ENCODE results near the gene HOXB8. TPM values are rescaled to one million over a fixed set of nuclear protein-coding genes. Genes with fewer than 3 reads are reported as not detected.

HOXB8 gene
- total and polyA plus RNA-seq, 4 experiments from 2014 or later: not detected

DNA sequence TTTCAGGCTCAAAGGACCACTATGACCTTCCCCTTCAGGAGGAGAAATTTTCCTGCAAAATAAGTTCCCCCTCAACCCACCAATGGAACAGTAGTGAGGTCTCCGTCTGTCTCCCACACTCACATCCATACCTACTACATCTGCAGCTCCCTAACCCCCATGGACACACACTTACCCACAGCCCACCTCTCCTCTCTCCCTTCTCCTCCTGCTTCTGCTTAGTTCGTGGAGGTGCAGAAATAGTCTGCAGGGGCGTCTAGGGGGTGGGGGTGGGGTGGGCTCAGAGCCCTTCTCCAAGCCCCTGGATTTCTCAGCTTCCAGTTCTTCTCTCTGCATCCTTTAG, 45.9 kb downstream of the HOXB8 start:
- intact Hi-C loops (cut with micrococcal nuclease): no loop called here
- Mint-ChIP-seq H3K4me1 (peaks cover 1 to 9% (median 8%) of the 10 kb centered on the region in 4 donors), H3K27ac (peak overlapping the region in 1 of 7 donors; percentile 48), H3K36me3 (peaks cover 0 to 4% of the 10 kb centered on the region in 2 donors), H3K4me3 (peak overlapping the region in 1 of 8 donors; percentile 27), H3K27me3 (peaks cover 1 to 11% of the 10 kb centered on the region in 2 donors), H3K9me3 (no peaks in the 10 kb centered on the region)
- ChIA-PET CTCF (ENCODE audit: partially characterized antibody) (interaction anchor here (1.2 kb wide), 1 partner anchor 24 kb away, joined by 3 read pairs; the partner anchor contains the start of gene HOXB5), POLR2A (ENCODE audit: partially characterized antibody) (interaction anchor here (0.6 to 0.8 kb wide), 2 partner anchors 28 to 232 kb away, joined by 3 read pairs; no protein-coding TSS in a partner anchor)
- H3K27me3 ChIP-seq (ENCODE audit: insufficient read depth, low read length): no peaks in the 10 kb centered on the region
- no peak overlapping the region for H3K27ac ChIP-seq (ENCODE audit: low read depth, low read length)
- no peaks in the 10 kb centered on the region for H3K36me3 ChIP-seq (ENCODE audit: insufficient read depth, low read length)
- peaks cover 3% of the 10 kb centered on the region for H3K4me1 ChIP-seq (ENCODE audit: insufficient read depth, low read length)
- H3K9me3 ChIP-seq (ENCODE audit: control insufficient read depth in 1 of 2, low read length in 2 of 2): no peaks in the 10 kb centered on the region
- no peak for DNase-seq
- H3K4me3 ChIP-seq (ENCODE audit: low read length in 2 of 2): no peak overlapping the region

DNA sequence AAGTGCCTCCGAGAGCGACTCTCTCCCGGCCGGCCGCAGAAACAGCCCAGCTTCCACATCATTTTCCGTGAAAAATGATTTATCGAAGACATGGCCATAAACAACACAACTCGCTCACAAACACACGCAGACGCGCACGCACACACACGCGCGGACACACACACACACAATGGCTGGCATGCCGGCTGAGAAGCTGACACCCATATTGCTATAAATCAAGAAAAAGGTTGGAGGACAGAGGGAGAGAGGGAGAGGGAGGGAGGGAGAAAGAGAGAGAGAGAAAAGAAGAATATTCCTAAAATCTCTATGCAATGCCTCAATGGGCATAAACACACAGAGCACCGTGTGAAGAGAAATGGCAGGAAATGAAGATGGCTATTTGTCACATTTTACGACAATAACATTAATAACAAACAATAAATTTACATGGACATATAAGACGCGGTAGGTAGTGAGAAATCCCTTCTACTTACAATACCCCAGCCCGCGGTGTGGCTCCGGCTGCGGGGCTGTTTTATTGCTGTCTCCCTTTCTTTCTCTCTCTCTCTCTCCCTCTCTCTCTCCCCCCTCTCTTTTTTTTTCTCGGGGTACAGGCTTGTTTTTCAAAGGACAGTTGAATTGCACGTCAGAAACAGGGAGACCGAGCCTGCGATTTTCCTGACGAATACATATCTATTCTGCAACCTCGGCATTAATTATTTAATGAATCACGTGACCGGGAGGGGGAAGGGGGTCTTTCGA, 46.4 kb downstream of the HOXB8 start:
- no peak overlapping the region for H3K27ac Mint-ChIP-seq
- POLR2A ChIA-PET (ENCODE audit: partially characterized antibody): interaction anchor here (0.6 kb wide), 1 partner anchor 232 kb away, joined by 3 read pairs; no protein-coding TSS in a partner anchor

DNA sequence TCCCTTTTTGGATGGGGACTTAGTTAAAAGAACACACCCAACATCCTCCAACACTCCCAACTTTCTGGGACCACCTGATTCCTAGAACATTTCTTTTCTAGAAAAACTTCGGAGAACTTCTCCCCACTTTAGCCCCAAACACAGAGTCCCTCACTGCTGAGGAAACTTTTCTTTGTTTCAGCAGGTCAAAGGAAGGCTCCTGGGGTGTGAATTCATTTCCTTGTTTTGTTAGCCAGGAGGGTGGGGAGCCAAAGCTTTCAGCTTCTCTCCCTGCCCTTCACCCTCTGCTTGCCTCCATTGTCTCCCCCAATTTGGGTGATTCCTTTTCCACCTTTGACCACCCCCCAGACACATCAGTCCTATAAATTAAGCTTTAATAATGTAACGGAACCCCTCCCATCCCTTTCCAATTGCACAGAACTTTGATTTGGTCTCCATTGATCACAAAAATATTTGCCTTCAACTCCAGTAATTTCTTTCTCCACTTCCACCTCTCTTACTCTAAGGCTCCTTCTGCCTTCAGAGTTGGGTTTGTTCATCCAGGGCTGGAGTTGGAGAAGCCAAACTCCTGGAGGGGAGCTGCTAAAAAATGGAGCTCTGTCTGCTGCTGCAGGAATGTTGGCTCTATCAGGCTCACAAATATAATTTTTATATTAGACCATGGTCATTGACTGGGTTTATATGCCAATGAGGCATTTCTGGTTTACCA, 47.3 kb downstream of the HOXB8 start:
- no peak overlapping the region for H3K4me3 ChIP-seq (ENCODE audit: low read length in 2 of 2)
- Mint-ChIP-seq H3K4me3 (no peak overlapping the region), H3K9me3 (no peaks in the 10 kb centered on the region), H3K4me1 (peaks cover 1 to 9% (median 6%) of the 10 kb centered on the region in 4 donors), H3K27ac (no peak overlapping the region), H3K36me3 (peaks cover 0 to 4% of the 10 kb centered on the region in 2 donors), H3K27me3 (peaks cover 3 to 11% of the 10 kb centered on the region in 2 donors)
- no peak for DNase-seq
- ChIA-PET CTCF (ENCODE audit: partially characterized antibody) (interaction anchor here (1.3 to 1.4 kb wide), 2 partner anchors 22 to 55 kb away, joined by 3 to 5 read pairs; no protein-coding TSS in a partner anchor), POLR2A (ENCODE audit: partially characterized antibody) (no interaction called here)
- H3K36me3 ChIP-seq (ENCODE audit: insufficient read depth, low read length): no peaks in the 10 kb centered on the region
- H3K27ac ChIP-seq (ENCODE audit: low read depth, low read length): no peak overlapping the region
- intact Hi-C loops (cut with micrococcal nuclease): no loop called here
- H3K9me3 ChIP-seq (ENCODE audit: control insufficient read depth in 1 of 2, low read length in 2 of 2): no peaks in the 10 kb centered on the region
- no peaks in the 10 kb centered on the region for H3K27me3 ChIP-seq (ENCODE audit: insufficient read depth, low read length)
- peaks cover 3% of the 10 kb centered on the region for H3K4me1 ChIP-seq (ENCODE audit: insufficient read depth, low read length)

More for the DNA sequence above, 46.4 kb downstream of the HOXB8 start:
- no peaks in the 10 kb centered on the region for H3K9me3 ChIP-seq (ENCODE audit: control insufficient read depth in 1 of 2, low read length in 2 of 2)
- intact Hi-C loops (cut with micrococcal nuclease): no loop called here
- H3K36me3 ChIP-seq (ENCODE audit: insufficient read depth, low read length): no peaks in the 10 kb centered on the region
- peaks cover 3% of the 10 kb centered on the region for H3K4me1 ChIP-seq (ENCODE audit: insufficient read depth, low read length)
- Mint-ChIP-seq H3K36me3 (peaks cover 0 to 4% of the 10 kb centered on the region in 2 donors), H3K9me3 (no peaks in the 10 kb centered on the region), H3K4me1 (peaks cover 1 to 9% (median 8%) of the 10 kb centered on the region in 4 donors), H3K4me3 (peak overlapping the region in 5 of 8 donors; percentile 0 to 39 (median 13)), H3K27me3 (peaks cover 1 to 11% of the 10 kb centered on the region in 2 donors)
- CTCF ChIA-PET (ENCODE audit: partially characterized antibody): interaction anchor here (1.3 to 1.4 kb wide), 2 partner anchors 23 to 56 kb away, joined by 3 to 5 read pairs; no protein-coding TSS in a partner anchor
- H3K4me3 ChIP-seq (ENCODE audit: low read length in 2 of 2): no peak overlapping the region
- no peak overlapping the region for H3K27ac ChIP-seq (ENCODE audit: low read depth, low read length)
- DNase-seq: no peak
- no peaks in the 10 kb centered on the region for H3K27me3 ChIP-seq (ENCODE audit: insufficient read depth, low read length)

DNA sequence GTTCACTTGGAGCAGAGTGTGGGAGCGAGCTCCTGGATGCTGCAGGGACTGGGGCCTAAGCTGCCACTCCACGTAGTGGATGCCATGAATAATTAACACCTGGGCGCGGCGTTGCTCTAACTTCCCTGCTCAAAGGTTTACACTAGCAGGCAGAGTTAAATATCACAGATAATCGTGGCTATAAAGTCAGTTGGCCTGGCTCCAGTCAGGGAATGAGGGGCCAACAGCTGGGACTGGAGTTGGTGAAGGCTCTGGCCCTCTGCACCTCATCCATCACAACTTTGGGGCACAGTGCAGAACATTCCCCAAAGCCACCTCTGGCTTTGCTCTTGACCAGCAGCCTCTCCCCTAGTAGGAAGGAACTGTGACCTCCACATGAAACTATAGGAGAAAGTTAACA, 47.9 kb downstream of the HOXB8 start:
- Mint-ChIP-seq H3K4me3 (no peak overlapping the region), H3K27me3 (peaks cover 3 to 11% of the 10 kb centered on the region in 2 donors), H3K4me1 (peaks cover 3 to 11% (median 6%) of the 10 kb centered on the region in 4 donors), H3K27ac (no peak overlapping the region), H3K9me3 (no peaks in the 10 kb centered on the region), H3K36me3 (peaks cover 0 to 4% of the 10 kb centered on the region in 2 donors)
- no peak overlapping the region for H3K27ac ChIP-seq (ENCODE audit: low read depth, low read length)
- no peaks in the 10 kb centered on the region for H3K9me3 ChIP-seq (ENCODE audit: control insufficient read depth in 1 of 2, low read length in 2 of 2)
- POLR2A ChIA-PET (ENCODE audit: partially characterized antibody): no interaction called here
- H3K27me3 ChIP-seq (ENCODE audit: insufficient read depth, low read length): no peaks in the 10 kb centered on the region
- no peaks in the 10 kb centered on the region for H3K36me3 ChIP-seq (ENCODE audit: insufficient read depth, low read length)
- no peak for DNase-seq
- no peak overlapping the region for H3K4me3 ChIP-seq (ENCODE audit: low read length in 2 of 2)
- CTCF ChIA-PET (ENCODE audit: partially characterized antibody): interaction anchor here (1.3 to 1.4 kb wide), 2 partner anchors 21 to 54 kb away, joined by 3 to 5 read pairs; no protein-coding TSS in a partner anchor
- intact Hi-C loops (cut with micrococcal nuclease): no loop called here
- peaks cover 6% of the 10 kb centered on the region for H3K4me1 ChIP-seq (ENCODE audit: insufficient read depth, low read length)

DNA sequence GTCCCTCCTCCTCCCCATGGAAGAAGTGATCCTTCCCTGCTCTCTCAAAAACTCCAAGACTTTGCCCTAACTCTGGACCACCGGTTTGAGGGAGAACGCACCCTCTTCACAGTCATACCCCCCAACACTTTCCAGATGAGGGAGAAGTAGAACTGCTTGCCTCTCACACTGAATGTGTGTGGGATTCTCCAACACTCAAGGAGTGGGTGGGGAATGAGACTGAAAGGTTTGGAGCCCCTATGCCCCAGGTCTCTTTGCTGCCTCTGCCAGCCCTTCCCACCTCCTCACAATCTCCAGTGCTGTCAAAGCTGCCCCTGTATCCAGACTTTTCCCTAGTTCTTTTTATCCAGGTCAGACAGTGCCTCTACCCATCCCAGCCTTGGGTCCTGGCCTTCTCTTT, 48.4 kb downstream of the HOXB8 start:
- no peak for DNase-seq
- ChIA-PET CTCF (ENCODE audit: partially characterized antibody) (no interaction called here), POLR2A (ENCODE audit: partially characterized antibody) (no interaction called here)
- H3K4me3 Mint-ChIP-seq: no peak overlapping the region
- Histone ChIP-seq H3K36me3 (ENCODE audit: insufficient read depth, low read length) (no peaks in the 10 kb centered on the region), H3K27ac (ENCODE audit: low read depth, low read length) (no peak overlapping the region), H3K27me3 (ENCODE audit: insufficient read depth, low read length) (no peaks in the 10 kb centered on the region), H3K4me1 (ENCODE audit: insufficient read depth, low read length) (peaks cover 10% of the 10 kb centered on the region), H3K9me3 (ENCODE audit: control insufficient read depth in 1 of 2, low read length in 2 of 2) (no peaks in the 10 kb centered on the region), H3K4me3 (ENCODE audit: low read length in 2 of 2) (no peak overlapping the region)
- H3K9me3 Mint-ChIP-seq: no peaks in the 10 kb centered on the region
- H3K4me1 Mint-ChIP-seq: peaks cover 3 to 11% (median 6%) of the 10 kb centered on the region in 4 donors
- peaks cover 0 to 3% of the 10 kb centered on the region in 2 donors for H3K36me3 Mint-ChIP-seq
- H3K27me3 Mint-ChIP-seq: peaks cover 3 to 11% of the 10 kb centered on the region in 2 donors
- intact Hi-C loops (cut with micrococcal nuclease): no loop called here
- H3K27ac Mint-ChIP-seq: no peak overlapping the region

DNA sequence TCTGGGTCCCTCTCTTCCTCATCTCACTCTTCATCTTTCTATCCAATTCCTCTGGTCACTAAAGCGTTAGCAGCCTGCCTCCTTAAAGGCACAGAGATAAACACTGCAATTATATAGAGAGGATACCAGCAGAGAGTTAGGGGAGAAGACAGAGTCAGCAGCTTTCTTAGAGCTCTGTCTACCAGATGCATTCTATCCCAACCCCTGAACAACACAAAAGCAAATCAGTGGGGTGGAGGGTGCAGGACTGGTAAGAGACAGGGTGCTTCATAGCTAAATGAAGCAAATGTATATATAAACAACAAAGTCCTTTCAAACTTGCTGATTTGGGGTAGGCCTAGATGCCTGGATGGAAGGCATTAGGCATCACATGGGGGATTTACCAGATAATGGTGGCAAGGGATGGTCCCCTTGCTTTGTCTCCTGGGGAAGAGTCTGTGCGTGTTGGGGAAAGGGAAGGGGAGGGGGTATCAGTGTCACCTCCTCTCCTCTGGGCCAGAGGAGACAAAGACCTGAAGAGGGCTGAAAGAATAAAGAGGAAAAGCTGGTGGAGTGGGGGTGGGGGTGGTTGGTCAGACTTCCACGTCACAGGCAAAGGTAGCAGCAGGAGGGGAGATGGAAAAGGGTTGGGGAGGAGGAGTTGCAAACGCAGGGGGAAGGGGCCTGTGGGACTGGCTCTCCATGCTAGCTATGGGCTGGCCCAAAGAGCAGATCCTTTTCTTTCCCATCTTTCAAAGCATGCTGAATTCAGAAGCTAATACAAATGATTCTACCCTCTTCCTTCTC, 49.0 kb downstream of the HOXB8 start:
- Histone ChIP-seq H3K27ac (ENCODE audit: low read depth, low read length) (no peak overlapping the region), H3K4me1 (ENCODE audit: insufficient read depth, low read length) (peaks cover 15% of the 10 kb centered on the region), H3K36me3 (ENCODE audit: insufficient read depth, low read length) (no peaks in the 10 kb centered on the region), H3K9me3 (ENCODE audit: control insufficient read depth in 1 of 2, low read length in 2 of 2) (no peaks in the 10 kb centered on the region), H3K4me3 (ENCODE audit: low read length in 2 of 2) (no peak overlapping the region), H3K27me3 (ENCODE audit: insufficient read depth, low read length) (no peaks in the 10 kb centered on the region)
- CTCF ChIA-PET (ENCODE audit: partially characterized antibody): no interaction called here
- peaks cover 5 to 10% (median 7%) of the 10 kb centered on the region in 4 donors for H3K4me1 Mint-ChIP-seq
- intact Hi-C loops (cut with micrococcal nuclease): no loop called here
- H3K27ac Mint-ChIP-seq: no peak overlapping the region
- POLR2A ChIA-PET (ENCODE audit: partially characterized antibody): no interaction called here
- no peaks in the 10 kb centered on the region for H3K36me3 Mint-ChIP-seq
- H3K4me3 Mint-ChIP-seq: no peak overlapping the region
- peaks cover 3 to 11% of the 10 kb centered on the region in 2 donors for H3K27me3 Mint-ChIP-seq
- no peaks in the 10 kb centered on the region for H3K9me3 Mint-ChIP-seq
- no peak for DNase-seq

Data from CD4-positive, alpha-beta memory T cell (primary cell).